GM21825 (cell line): ENCODE measurements around the gene TNFAIP6.
A peak's percentile ranks its signal among the peaks of the same experiment; 100 is the strongest.
"Not testable (repeated sequence)": the region's sequence is repeated elsewhere in the genome, so short reads cannot be mapped to it uniquely, and the experiment has no call there.

Experiments used
- ATAC-seq: cut with Tn5 transposase; IDR thresholded peaks from one replicate; pipeline ENCODE4 v1.9.1; 2021; ENCODE audit warnings: mild to moderate bottlenecking, moderate library complexity; ENCODE audit not compliant: unreplicated experiment

Gene TNFAIP6

GRCh38 chr2:151410485-151410834 lies 53.1 kb downstream of the TNFAIP6 start:
- ATAC-seq = peak; percentile 38

- ATAC-seq = no peak
These were observed 60.3 kb downstream of the TNFAIP6 start for GRCh38 chr2:151417650-151418049.

- not testable (repeated sequence) for ATAC-seq
These were observed 64.3 kb downstream of the TNFAIP6 start for GRCh38 chr2:151421681-151422080.

- peak; percentile 73 for ATAC-seq
These were observed 65.6 kb downstream of the TNFAIP6 start for GRCh38 chr2:151422917-151423439.

- ATAC-seq = no peak
These were observed 66.4 kb downstream of the TNFAIP6 start for GRCh38 chr2:151423760-151424159.
